HG03354 (cell line): ENCODE data around the gene HS3ST5.
"Not testable (repeated sequence)": the region's sequence is repeated elsewhere in the genome, so short reads cannot be mapped to it uniquely, and the experiment has no call there.

Experiments used
- ATAC-seq: cut with Tn5 transposase; IDR thresholded peaks from one replicate; pipeline ENCODE4 v1.9.1; 2021; ENCODE audit warnings: mild to moderate bottlenecking; ENCODE audit not compliant: unreplicated experiment, poor library complexity, severe bottlenecking

Gene HS3ST5

GRCh38 chr6:114068771-114069170 lies 274.1 kb downstream of the HS3ST5 start:
- ATAC-seq = no peak

DNA sequence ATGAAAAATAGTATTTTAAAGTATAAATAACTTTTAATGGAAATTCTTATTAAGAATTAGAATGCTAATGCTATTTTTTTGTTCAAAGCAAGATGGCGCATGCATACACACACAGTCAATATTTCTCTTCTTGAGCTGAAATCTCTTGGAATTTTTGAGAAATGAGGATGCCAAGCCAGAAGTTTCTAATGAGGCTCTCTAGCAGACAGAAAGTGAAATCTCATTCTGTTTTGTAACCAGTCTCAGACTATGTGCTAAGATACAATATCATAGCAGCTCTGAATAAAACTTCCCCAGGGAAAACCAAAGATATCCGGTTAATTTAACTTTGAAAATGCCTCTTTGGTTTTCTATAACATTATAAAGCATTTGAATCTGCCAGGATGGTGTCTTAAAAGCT lies 274.7 kb downstream of the HS3ST5 start:
- no peak for ATAC-seq

DNA sequence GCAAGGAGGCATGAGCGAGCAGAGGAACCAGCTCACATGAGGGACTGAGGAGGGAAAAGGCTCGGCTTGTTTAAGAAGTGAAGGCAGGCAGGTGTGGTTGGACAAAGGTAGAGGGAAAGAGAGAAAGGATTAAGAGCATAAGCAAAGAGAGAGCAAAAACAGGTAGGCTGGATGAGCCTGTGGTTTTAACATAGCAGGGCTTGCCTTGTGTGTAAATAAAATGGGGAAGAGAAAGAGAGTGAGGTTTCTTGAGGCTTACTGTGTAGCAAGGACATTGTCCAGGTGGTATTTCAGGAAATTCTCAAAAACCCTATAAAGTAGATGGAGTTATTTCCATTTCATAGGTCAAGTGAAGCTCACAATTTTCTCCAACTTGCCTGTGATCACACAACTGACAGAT lies 278.0 kb downstream of the HS3ST5 start:
- ATAC-seq = no peak

DNA sequence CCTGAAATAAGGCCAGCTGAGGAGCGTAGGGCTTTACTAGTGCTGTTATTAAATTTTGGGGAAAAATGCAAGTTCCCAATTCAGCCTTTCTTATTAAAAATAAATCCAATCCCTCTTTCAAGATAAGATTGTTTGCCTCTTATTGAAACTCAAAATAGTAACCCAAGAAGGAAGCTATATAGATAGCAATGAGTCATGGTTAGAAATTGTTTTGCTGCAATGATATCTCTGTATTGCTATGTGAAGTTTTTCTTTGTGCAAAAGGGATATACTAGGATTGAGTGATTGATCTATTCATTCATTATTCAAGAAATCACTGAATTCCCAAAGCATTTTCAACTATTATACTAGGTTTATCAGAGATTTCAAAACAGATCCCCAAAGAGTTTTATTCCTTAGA lies 278.9 kb downstream of the HS3ST5 start:
- no peak for ATAC-seq

DNA sequence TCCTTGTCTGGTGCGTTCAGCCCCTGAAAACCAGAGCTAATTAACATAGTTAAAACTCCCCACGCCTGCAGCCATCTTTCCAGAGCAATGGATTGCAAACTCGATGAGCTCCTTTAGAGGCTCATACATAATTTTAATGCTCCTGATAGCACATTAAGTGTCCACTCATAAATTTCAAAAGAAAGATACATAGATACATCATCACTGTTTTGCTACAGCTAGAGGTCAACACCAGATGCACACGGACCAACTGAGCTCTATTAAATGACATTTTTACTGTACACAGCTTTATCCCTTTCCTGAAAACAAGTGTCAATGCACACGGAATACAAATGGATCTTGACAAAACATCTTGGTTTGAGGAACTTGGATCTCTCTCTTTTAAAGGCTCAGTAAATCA lies 280.6 kb downstream of the HS3ST5 start:
- ATAC-seq = no peak

DNA sequence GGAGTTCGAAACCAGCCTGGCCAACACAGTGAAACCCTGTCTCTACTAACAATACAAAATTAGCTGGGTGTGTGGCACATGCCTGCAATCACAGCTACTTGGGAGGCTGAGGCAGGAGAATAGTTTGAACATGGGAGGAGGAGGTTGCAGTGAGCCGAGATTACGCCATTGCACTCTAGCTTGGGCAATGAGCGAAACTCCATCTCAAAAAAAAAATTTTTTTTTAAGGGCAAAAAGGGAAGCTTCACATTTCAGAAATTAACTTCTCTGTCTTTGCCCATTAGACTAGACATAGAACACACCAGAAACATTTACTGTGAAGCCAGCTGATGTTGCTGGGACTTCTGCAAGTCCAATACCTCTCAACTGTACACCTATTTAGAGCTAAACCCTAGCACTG lies 281.1 kb downstream of the HS3ST5 start:
- no peak for ATAC-seq

GRCh38 chr6:114061116-114061515 lies 281.7 kb downstream of the HS3ST5 start:
- no peak for ATAC-seq

DNA sequence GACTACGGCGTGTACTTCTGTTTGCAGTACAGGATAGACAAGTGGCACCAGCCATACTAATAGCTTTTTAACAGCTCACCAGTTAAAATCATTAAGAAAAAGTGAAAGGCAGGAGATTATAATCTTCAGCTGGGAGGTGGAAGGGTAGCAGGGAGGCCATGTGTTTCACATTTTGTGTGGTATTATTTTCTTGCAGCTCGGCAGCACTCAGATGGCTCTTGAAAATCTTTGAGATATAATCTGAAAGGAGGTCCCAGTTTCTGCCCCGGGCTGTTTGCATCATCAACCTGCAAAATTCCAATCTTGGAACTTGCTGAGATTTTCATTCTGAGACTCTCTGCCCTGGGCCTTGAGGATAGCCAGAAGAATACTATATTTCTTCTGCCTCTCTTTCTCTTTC lies 284.4 kb downstream of the HS3ST5 start:
- ATAC-seq = no peak

DNA sequence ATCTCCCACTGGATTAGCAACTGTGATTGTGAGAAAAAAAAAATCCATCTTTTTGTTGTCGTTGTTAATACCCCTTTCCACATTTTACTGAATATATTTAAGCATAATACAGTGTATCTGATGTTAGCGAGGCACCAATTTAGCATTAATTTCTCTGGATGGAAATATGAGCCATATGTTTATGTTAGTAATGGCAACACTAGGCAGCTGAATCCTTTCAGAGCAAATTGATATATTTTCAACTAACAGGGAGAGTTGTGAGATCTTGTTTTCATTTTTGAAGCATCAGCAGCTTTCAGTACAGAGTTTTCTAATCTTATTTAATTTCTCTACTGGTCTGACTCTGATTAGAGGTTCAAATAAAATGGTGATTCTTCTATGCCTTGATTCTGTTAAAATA lies 287.1 kb downstream of the HS3ST5 start:
- ATAC-seq = no peak

- ATAC-seq = no peak
Measured at GRCh38 chr6:114055349-114055748, 287.5 kb downstream of the HS3ST5 start.

DNA sequence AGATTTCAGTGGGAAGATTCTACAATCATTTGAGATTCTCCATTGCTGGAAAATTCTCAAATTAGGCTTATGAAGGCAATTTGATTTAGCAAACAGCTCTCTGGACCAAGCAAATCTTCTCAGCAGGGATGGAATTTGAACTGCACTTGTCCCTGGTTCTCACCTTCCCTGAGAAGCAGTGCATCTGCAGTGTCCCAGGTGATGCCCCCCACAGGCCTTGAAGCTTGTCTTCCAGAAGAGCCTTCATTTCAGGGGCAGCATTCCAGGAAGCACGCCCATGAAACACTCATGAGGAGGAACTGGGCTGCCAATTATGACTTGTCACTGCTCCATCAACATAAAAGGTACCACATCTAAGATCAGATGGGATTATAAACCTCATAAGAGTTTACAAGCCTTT lies 289.0 kb downstream of the HS3ST5 start:
- no peak for ATAC-seq

DNA sequence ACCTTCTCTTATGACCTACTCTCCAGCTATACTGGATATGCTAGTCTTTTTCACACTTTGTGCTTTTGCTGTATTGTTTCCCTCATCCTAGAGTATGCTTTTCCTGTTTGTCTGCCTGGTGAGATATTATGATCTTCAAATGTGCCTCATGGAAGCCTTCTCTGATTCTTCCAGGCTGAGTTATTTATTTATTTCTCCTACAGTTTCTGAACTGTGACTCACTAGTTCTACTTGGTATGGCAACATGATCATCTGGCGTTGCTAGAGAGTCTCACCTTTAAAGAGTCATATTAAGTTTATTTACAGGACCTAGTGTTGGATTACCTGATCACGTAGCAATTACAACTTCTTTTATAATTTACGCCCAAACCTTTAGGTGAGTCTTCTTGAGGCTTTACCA lies 290.7 kb downstream of the HS3ST5 start:
- no peak for ATAC-seq

GRCh38 chr6:114051031-114051430 lies 291.8 kb downstream of the HS3ST5 start:
- ATAC-seq = no peak

DNA sequence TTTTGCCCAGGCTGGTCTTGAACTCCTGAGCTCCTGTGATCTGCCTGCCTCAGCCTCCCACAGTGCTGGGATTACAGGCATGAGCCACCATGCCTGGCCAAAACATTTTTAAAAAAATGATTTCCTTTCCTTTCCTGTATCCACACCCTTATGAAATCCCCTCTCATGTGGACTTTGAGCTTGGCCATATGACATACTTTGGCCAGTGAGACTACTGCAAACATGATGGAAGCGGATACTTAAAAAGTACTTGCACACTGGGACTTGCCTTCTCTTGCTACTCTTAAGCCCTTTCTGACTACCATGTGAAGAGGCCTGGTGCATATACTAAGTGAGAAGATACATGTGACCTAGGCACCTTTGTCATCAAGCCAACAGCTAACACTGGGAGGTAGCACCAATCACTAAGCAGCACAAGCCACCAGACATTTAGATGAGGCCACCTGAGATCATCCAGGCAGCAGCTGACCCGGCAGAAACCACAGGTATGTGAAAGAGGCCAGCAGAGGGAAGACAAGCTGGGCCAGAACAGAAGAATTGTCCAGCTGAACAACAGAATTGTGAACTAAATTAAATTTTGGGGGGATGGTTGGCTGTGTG lies 293.4 kb downstream of the HS3ST5 start:
- no peak for ATAC-seq

GRCh38 chr6:114044566-114044965 lies 298.3 kb downstream of the HS3ST5 start:
- ATAC-seq = not testable (repeated sequence)

DNA sequence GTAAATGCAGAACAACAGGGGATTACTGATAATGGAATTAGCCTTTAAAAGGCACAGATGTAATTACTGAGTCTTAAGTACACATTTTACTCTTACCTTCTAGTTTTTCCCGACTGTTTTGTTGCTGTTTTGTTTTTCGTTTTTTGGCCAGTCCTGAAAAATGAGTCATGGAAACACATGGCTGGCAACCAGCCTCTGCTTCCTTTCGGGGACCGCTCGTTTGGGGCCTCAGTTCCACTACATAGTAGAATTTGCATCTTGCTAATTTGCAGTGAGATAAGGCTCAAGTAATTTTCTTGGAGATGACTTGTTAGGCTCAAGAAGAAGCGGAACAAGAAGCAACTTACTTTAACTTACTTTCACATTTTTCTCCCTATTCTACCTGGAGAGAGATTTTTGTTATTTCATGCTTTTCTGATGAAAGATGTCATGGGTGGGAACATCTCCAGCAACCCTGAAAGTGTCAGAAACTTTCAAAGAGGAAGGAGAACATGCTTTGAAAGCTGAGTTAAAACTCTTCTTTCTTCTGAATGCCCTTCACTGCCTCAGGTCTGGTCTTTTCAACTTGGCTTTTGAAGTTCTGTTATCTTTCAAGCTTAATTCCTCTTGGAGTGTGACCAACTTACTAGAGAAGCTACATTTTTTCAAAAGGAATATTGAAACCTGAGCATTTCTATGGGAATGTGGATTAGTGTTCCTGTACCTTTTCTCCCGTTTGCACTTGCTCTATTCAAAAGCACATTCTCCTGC lies 300.4 kb downstream of the HS3ST5 start:
- no peak for ATAC-seq

DNA sequence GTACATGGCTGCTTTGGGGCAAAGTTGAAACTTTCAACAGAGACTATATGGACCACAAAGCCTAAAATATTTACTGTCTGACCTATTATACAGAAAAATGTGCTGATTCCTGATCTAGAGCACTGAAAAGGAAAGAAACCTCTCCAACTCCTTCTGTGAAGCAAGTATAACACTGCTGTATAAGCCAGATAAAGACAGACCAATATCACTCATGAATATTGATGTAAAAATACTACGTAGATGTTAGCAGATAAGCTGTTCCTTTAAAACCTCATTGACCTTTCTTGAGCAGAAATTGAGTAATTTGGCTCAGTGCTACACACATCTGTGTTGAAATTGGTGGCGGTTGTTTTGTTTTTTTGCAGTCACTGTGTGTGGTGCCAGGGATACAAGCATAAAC lies 302.0 kb downstream of the HS3ST5 start:
- no peak for ATAC-seq

DNA sequence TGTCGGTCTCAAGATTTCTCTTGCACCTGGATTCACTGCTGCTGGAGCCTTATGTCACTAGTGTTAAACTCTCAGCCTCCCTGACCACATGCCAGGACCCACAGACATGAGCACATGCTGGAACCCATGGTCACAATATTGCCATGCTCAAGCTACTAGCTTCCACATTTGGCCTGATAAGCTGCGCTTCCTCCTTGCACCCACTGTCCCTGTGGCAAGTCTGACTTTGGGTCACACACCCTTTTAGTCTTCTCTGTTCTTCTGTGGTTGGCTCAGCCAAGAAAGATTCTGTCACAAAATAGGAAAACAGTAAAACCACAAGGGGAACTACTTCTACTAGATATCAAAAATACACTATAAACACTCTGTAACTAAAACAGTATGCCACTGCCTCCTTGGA lies 303.0 kb downstream of the HS3ST5 start:
- ATAC-seq = no peak

DNA sequence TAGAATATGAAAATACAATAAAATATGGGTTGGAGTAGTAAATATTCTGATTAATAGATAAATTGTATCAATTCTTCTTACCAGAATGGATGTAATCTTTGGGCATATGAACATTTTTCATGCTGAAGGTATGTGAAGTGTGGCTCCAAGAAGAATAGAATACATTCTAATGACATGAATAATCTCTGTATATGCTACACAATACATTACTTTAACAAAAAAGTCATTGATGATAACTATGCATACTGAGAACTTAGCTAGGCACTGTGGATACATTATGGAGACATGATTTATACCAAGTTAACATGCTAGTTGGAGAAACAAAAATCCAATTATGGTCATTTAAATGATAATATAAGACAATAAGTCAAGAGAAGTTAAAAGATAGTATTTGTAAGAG lies 309.2 kb downstream of the HS3ST5 start:
- ATAC-seq = no peak

DNA sequence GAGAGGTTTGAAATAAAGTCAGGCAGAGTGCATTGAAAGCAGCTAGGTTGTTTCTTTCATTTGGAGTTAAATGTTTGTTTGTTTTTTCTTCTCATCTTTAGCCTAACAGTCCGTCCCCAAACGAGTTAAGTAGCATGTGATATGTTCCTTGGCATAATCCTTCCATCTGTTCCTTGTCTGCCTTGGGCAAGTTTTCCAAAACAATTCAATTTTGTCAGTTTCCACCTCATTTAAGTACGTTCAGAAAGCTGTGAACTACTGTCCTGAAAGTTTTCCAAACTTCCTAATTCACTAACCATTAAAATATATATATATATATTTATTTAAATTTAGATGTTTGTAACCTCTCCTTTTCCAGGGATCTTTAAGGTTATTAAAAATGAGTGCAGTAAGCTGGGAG lies 310.1 kb downstream of the HS3ST5 start:
- no peak for ATAC-seq

DNA sequence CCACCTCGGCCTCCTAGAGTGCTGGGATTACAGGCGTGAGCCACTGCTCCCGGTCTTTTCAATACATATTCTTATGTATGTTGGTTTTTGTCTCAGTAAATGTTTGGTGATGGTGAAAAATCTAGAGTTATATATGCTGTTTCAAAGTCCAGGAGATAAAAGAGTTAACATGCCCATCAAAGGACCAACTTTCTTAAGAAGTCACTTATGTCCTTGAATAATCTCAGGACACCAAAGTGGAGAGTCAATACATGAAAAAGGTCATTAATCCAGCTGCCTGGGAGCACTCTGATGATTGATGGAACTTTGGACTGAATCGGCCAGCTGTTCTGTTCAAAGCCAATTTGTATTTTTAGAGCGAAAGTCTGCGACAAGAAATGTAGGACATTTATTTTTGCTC lies 312.1 kb downstream of the HS3ST5 start:
- no peak for ATAC-seq

DNA sequence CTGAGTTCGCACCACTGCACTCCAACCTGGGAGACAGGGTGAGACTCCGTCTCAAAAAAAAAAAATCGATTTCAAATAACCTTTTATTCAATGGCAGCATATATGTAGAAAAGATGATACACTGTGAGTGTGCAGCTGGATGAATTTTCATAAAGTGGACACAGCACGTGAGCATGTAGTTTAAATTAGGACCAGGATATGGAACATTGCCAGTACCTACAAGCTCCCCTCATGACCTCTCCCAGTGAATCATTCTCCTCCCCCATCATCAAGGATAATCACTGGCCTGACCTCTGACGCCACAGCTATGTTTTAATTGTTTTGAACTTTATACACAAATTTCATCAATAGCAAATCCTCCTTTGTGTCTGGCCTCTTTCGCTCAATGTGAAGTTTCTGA lies 318.1 kb downstream of the HS3ST5 start:
- ATAC-seq = no peak
